Esophagus muscularis mucosa (tissue), 4 donors: ENCODE results near the gene AHCYL1. TPM values are rescaled to one million over a fixed set of nuclear protein-coding genes. Genes with fewer than 3 reads are reported as not detected.

Experiments
- DNase-seq: peaks from one replicate; pipeline ENCODE4 v3.0.0-alpha.2; 2017; ENCODE audit errors: extremely low spot score
- H3K27ac ChIP-seq, 4 donors: fragments of 200-600 bp; sonication (generic); replicated peaks in 1 of 4; 1 replicate in 3 of 4; 2 replicates in 1 of 4; pipeline ENCODE4 v1.5.1; 2016 to 2019; ENCODE audit warnings: mild to moderate bottlenecking in 1 of 4
- H3K27me3 ChIP-seq, 4 donors: fragments of 200-600 bp; sonication (generic); one replicate each; pipeline versions ENCODE4 v1.5.1 to v1.6.0; 2016 to 2019
- H3K36me3 ChIP-seq, 4 donors: fragments of 200-600 bp; sonication (generic); one replicate each; pipeline ENCODE4 v1.5.1; 2016 to 2019
- H3K4me1 ChIP-seq, 4 donors: fragments of 200-600 bp; sonication (generic); one replicate each; pipeline ENCODE4 v1.5.1; 2016 to 2019
- H3K4me3 ChIP-seq, 4 donors: fragments of 200-600 bp; sonication (generic); 1 replicate in 2 of 4; 2 replicates in 2 of 4; pipeline ENCODE4 v1.5.1; 2016 to 2019; ENCODE audit warnings: mild to moderate bottlenecking in 4 of 4, moderate library complexity in 1 of 4
- H3K9me3 ChIP-seq, 4 donors: fragments of 200-600 bp; sonication (generic); 1 replicate in 3 of 4; 2 replicates in 1 of 4; pipeline ENCODE4 v1.5.1; 2016 to 2019
- EP300 ChIP-seq: sonication (generic); formaldehyde crosslinking; IDR thresholded peaks from one replicate; pipeline ENCODE4 v1.6.1; 2017; ENCODE audit warnings: antibody characterized with exemption
- POLR2A ChIP-seq: fragments of 450-650 bp; IDR thresholded peaks from one replicate; pipeline ENCODE4 v1.6.1; 2017; ENCODE audit warnings: antibody characterized with exemption, moderate library complexity, mild to moderate bottlenecking, low read depth
- POLR2AphosphoS5 ChIP-seq, 2 donors: sonication (generic); formaldehyde crosslinking; IDR thresholded peaks; one replicate each; pipeline ENCODE4 v1.6.1; 2017; ENCODE audit warnings: antibody characterized with exemption in 2 of 2
- WGBS: methylation state at CpG from one replicate; pipeline ENCODE4 v1.1.5; 2018; 5-methylcytosine and 5-hydroxymethylcytosine counted together
- intact Hi-C: fragments of 100-400 bp; cut with DNase I; formaldehyde crosslinking; loops from one replicate; pipeline ENCODE4 v1.15.1; 2023
- total RNA-seq, 4 donors: library from RNA; depleted of rRNA; stranded (reverse); fragments of >200 nt; gene quantifications; one replicate each; pipeline versions ENCODE4 v1.1.0 to v1.2.1, GENCODE V29; 2016
- TF ChIP-seq, protein P1 (sequence below), 3 experiments: fragments of 200-600 bp in 2 of 3; fragments of 450-650 bp in 1 of 3; sonication (generic) in 2 of 3; IDR thresholded peaks; one replicate each; pipeline ENCODE4 v1.5.1; 2017 to 2019; ENCODE audit warnings: antibody characterized with exemption in 3 of 3, mild to moderate bottlenecking in 2 of 3, moderate library complexity in 1 of 3

AHCYL1 gene
- total RNA-seq, 4 donors from 2014 or later = 72.1 to 111 (median 91.0) TPM

DNA sequence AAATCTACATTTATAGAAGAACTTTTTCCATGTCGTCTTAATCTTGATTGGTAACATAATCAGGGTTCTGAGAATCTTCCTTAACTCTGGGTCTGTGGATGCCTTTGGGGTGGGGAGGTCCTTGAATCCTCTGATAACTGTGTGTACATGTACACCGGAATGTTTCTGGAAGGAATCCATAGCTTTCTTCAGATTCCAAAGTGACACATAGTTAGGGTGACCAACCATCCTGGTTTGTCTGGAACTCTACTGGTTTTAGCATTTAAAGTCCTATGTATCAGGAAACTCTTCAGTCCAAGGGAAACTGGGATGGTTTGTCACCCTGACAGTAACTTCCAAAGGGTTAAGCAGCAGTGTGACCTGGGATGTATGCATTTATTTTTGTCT lies 66.7 kb downstream of the AHCYL1 start:
- intact Hi-C loops = loop anchor here (10.0 kb wide), 1 partner anchor 414 kb away; no protein-coding TSS in a partner anchor
- 62% methylated on average over 2 of the region's 2 CpGs for WGBS
- DNase-seq = no peak
- no peaks in the 10 kb centered on the region for H3K9me3 ChIP-seq
- peaks cover 52 to 100% (median 99%) of the 10 kb centered on the region in 4 donors for H3K36me3 ChIP-seq
- H3K27ac ChIP-seq = no peak overlapping the region
- H3K27me3 ChIP-seq = no peaks in the 10 kb centered on the region
- TF ChIP-seq EP300 (no peak), POLR2A (no peak), POLR2AphosphoS5 (IDR thresholded peaks at IDR 0.05) (no peak)
- TF ChIP-seq, protein P1, sequence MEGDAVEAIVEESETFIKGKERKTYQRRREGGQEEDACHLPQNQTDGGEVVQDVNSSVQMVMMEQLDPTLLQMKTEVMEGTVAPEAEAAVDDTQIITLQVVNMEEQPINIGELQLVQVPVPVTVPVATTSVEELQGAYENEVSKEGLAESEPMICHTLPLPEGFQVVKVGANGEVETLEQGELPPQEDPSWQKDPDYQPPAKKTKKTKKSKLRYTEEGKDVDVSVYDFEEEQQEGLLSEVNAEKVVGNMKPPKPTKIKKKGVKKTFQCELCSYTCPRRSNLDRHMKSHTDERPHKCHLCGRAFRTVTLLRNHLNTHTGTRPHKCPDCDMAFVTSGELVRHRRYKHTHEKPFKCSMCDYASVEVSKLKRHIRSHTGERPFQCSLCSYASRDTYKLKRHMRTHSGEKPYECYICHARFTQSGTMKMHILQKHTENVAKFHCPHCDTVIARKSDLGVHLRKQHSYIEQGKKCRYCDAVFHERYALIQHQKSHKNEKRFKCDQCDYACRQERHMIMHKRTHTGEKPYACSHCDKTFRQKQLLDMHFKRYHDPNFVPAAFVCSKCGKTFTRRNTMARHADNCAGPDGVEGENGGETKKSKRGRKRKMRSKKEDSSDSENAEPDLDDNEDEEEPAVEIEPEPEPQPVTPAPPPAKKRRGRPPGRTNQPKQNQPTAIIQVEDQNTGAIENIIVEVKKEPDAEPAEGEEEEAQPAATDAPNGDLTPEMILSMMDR (IDR thresholded peaks at IDR 0.05) = no peak
- H3K4me1 ChIP-seq = peaks cover 28 to 41% (median 35%) of the 10 kb centered on the region in 4 donors
- no peak overlapping the region for H3K4me3 ChIP-seq

DNA sequence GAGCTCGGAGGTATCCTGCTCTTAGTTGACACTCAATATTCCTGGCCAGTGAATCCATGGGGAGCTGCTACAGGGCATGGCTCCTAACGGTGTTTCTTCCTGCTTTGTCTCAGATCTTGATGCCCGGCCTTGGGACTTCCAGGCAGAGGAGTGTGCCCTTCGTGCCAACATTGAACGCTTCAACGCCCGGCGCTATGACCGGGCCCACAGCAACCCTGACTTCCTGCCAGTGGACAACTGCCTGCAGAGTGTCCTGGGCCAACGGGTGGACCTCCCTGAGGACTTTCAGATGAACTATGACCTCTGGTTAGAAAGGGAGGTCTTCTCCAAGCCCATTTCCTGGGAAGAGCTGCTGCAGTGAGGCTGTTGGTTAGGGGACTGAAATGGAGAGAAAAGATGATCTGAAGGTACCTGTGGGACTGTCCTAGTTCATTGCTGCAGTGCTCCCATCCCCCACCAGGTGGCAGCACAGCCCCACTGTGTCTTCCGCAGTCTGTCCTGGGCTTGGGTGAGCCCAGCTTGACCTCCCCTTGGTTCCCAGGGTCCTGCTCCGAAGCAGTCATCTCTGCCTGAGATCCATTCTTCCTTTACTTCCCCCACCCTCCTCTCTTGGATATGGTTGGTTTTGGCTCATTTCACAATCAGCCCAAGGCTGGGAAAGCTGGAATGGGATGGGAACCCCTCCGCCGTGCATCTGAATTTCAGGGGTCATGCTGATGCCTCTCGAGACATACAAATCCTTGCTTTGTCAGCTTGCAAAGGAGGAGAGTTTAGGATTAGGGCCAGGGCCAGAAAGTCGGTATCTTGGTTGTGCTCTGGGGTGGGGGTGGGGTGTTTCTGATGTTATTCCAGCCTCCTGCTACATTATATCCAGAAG lies 69.2 kb downstream of the AHCYL1 start:
- no peak for DNase-seq
- TF ChIP-seq EP300 = no peak
- TF ChIP-seq, protein P1 (IDR thresholded peaks at IDR 0.05) = peak; percentile 92 to 99 (median 94)
- TF ChIP-seq POLR2AphosphoS5 (IDR thresholded peaks at IDR 0.05) = peak in 1 of 2 donors; percentile 8
- no peak for TF ChIP-seq POLR2A
- Histone ChIP-seq H3K27ac (no peak overlapping the region), H3K27me3 (no peaks in the 10 kb centered on the region), H3K4me1 (peaks cover 31 to 65% (median 60%) of the 10 kb centered on the region in 4 donors), H3K9me3 (no peaks in the 10 kb centered on the region), H3K4me3 (no peak overlapping the region), H3K36me3 (peaks cover 31 to 100% (median 98%) of the 10 kb centered on the region in 4 donors)
- intact Hi-C loops = loop anchor here (2.0 to 10.0 kb wide), 2 partner anchors 51 to 411 kb away; no protein-coding TSS in a partner anchor
- 72% methylated on average over 16 of the region's 16 CpGs for WGBS

DNA sequence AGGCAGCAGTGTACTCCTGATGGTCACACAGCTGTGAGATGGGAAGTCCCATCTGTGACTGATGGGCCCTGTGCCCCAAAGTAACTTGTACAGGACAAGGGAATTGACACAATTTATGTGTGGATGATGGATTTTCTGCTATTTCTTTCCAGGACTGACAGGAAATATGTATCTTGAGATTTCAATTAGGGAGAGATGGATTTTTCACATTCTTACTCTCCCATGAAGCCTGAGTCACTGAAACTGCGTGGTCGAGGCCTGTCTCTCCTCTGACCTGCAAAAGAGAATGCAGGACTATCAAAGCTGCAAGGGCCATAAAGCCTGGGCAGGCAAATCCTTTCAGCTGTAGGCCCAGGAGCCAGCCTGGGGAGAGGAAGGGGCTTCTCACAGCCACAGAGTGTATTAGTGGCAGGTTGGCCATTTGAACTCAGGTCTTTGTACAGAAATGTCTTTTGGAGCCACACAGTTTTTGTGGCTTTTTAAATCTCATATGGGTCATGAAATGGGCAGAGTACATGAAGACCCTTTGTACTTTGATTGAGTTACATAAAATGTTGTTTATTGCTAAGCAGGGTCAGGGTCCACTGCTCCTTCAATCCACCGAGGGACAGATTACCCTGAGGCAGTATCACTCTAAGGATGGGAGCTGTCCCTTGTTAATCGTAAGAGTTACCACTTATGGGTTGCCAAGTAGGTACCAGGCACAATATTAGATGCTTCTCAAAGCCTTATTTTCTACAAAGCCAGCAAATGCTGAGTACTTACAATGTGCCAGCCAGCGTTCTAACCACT lies 71.1 kb downstream of the AHCYL1 start:
- TF ChIP-seq POLR2AphosphoS5 (IDR thresholded peaks at IDR 0.05) (no peak), EP300 (no peak), POLR2A (no peak)
- TF ChIP-seq, protein P1 (IDR thresholded peaks at IDR 0.05) = no peak
- H3K9me3 ChIP-seq = no peaks in the 10 kb centered on the region
- H3K4me1 ChIP-seq = peaks cover 14 to 48% (median 42%) of the 10 kb centered on the region in 4 donors
- no peak overlapping the region for H3K4me3 ChIP-seq
- H3K27ac ChIP-seq = peak overlapping the region in 3 of 4 donors; percentile 47 to 71 (median 57)
- H3K27me3 ChIP-seq = no peaks in the 10 kb centered on the region
- peaks cover 27 to 100% (median 86%) of the 10 kb centered on the region in 4 donors for H3K36me3 ChIP-seq
- intact Hi-C loops = loop anchor here (2.0 to 10.0 kb wide), 2 partner anchors 49 to 409 kb away; no protein-coding TSS in a partner anchor
- WGBS = 78% methylated on average over 5 of the region's 5 CpGs
- no peak for DNase-seq

- peaks cover 8 to 48% (median 39%) of the 10 kb centered on the region in 4 donors for H3K4me1 ChIP-seq
- no peak overlapping the region for H3K4me3 ChIP-seq
- 58% methylated on average over 4 of the region's 4 CpGs for WGBS
- TF ChIP-seq, protein P1 (IDR thresholded peaks at IDR 0.05) = no peak
- TF ChIP-seq POLR2AphosphoS5 (IDR thresholded peaks at IDR 0.05) = no peak
- no peak for TF ChIP-seq EP300
- no peak for TF ChIP-seq POLR2A
- H3K27ac ChIP-seq = peak overlapping the region; percentile 47 to 71 (median 56)
- H3K27me3 ChIP-seq = no peaks in the 10 kb centered on the region
- no peak for DNase-seq
- peaks cover 27 to 97% (median 80%) of the 10 kb centered on the region in 4 donors for H3K36me3 ChIP-seq
- no peaks in the 10 kb centered on the region for H3K9me3 ChIP-seq
- intact Hi-C loops = loop anchor here (10.0 kb wide), 1 partner anchor 409 kb away; no protein-coding TSS in a partner anchor
Measured at GRCh38 chr1:110056285-110056683, 71.7 kb downstream of the AHCYL1 start.
